Measurements from ENCODE around the gene OR51B4. TPM values are rescaled to one million over a fixed set of nuclear protein-coding genes. Genes with fewer than 3 reads are reported as not detected.

Gene OR51B4
- total RNA-seq, 1 experiment from 2014 or later, result 43.7 TPM

DNA sequence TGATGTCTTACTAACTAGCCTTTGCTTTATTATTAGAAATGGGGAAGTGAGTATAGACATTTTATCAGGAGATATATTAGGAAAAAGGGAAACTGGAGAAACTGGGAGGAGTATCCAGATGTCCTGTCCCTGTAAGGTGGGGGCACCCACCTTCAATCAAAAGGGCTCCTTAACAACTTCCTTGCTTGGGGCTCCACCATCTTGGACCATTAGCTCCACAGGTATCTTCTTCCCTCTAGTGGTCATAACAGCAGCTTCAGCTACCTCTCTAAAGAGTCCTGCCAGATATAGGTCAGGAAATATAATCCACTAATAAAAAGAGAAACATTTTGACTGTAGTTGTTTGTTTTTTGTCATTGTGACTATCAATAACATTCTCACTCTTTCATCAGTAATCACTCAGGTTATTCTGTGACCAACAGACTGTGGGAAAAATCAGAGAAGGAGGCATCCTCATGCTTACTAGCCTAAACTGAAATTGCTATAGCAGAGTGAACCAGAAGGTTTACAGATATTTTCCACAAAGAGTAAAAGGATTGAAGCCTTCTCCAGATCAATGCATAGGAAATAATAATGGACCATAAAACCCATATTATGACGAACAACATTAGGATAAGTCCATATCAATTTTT is 10.4 kb downstream of the OR51B4 start:
- H3K27me3 ChIP-seq (ENCODE audit: insufficient read depth, low read length), result no peaks in the 10 kb centered on the region
- no peaks in the 10 kb centered on the region for H3K79me2 ChIP-seq (ENCODE audit: insufficient read depth, low read length)
- intact Hi-C loops (cut with micrococcal nuclease), result loop anchor here (1.0 to 5.0 kb wide), 4 partner anchors 86 to 664 kb away; partner anchors contain the start of gene OR52N2
- POLR2A ChIA-PET, result no interaction called here
- no peak overlapping the region for H2AFZ ChIP-seq (ENCODE audit: low read depth, low read length, poor library complexity, severe bottlenecking)
- CTCF ChIA-PET, result interaction anchor here (0.9 to 1.6 kb wide), 6 partner anchors 8 to 168 kb away, joined by 3 to 7 read pairs (median 4); no protein-coding TSS in a partner anchor
- H4K20me1 ChIP-seq (ENCODE audit: insufficient read depth), result no peaks in the 10 kb centered on the region; the same call in 1 of the 2 replicates
- no peak overlapping the region for H3K4me2 ChIP-seq (ENCODE audit: low read length)
- BruUV-seq (replicated peaks), result no TSS peak
- peaks cover 0 to 3% of the 10 kb centered on the region in 2 experiments; a peak in 1 of 4 replicates for H3K36me3 ChIP-seq (ENCODE audit: control insufficient read depth in 1 of 2, insufficient read depth in 2 of 2, low read length in 2 of 2)
- H3K9me3 ChIP-seq (ENCODE audit: control insufficient read depth in 1 of 2, insufficient read depth in 1 of 2, low read depth in 1 of 2, low read length in 2 of 2), result no peaks in the 10 kb centered on the region
- no peak overlapping the region for H3K27ac ChIP-seq (ENCODE audit: low read depth, low read length)
- no peak overlapping the region for H3K4me3 ChIP-seq (replicated peaks in 1 of 2; ENCODE audit: low read depth in 1 of 2, low read length in 2 of 2)
- H3K9ac ChIP-seq (ENCODE audit: low read length), result no peak overlapping the region
- RAD21 ChIA-PET (ENCODE audit: low non-redundant PET in 1 of 2, low total read pairs in 2 of 2, uncharacterized antibody in 2 of 2, unreplicated experiment in 2 of 2), result no interaction called here
- H3K9me2 ChIP-seq (ENCODE audit: insufficient read depth), result no peaks in the 10 kb centered on the region
- peak; percentile 35 for DNase-seq (ENCODE audit: low read depth, low spot score)
- ATAC-seq, result peak; percentile 91
- peaks cover 0 to 5% of the 10 kb centered on the region in 2 experiments; a peak in 1 of 4 replicates for H3K4me1 ChIP-seq (ENCODE audit: control insufficient read depth in 1 of 2, insufficient read depth in 2 of 2, low read length in 2 of 2)
- TF ChIP-seq RAD21 (IDR thresholded peaks at IDR 0.05; ENCODE audit: low read depth) (peak; percentile 82), ELF1 (IDR thresholded peaks at IDR 0.05; ENCODE audit: borderline replicate concordance, low read depth) (no peak), YY1 (IDR thresholded peaks at IDR 0.05; ENCODE audit: extremely low read depth, insufficient replicate concordance, low read depth, low read length) (peak; percentile 75)
- TF ChIP-seq, protein P1, sequence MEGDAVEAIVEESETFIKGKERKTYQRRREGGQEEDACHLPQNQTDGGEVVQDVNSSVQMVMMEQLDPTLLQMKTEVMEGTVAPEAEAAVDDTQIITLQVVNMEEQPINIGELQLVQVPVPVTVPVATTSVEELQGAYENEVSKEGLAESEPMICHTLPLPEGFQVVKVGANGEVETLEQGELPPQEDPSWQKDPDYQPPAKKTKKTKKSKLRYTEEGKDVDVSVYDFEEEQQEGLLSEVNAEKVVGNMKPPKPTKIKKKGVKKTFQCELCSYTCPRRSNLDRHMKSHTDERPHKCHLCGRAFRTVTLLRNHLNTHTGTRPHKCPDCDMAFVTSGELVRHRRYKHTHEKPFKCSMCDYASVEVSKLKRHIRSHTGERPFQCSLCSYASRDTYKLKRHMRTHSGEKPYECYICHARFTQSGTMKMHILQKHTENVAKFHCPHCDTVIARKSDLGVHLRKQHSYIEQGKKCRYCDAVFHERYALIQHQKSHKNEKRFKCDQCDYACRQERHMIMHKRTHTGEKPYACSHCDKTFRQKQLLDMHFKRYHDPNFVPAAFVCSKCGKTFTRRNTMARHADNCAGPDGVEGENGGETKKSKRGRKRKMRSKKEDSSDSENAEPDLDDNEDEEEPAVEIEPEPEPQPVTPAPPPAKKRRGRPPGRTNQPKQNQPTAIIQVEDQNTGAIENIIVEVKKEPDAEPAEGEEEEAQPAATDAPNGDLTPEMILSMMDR (IDR thresholded peaks at IDR 0.05 in 2 of 3, conservative IDR thresholded peaks at IDR 0.05 in 1 of 3; ENCODE audit: borderline replicate concordance in 1 of 3, insufficient read depth in 1 of 3, low read depth in 2 of 3, low read length in 2 of 3), result peak; percentile 71 to 87 (median 79)

DNA sequence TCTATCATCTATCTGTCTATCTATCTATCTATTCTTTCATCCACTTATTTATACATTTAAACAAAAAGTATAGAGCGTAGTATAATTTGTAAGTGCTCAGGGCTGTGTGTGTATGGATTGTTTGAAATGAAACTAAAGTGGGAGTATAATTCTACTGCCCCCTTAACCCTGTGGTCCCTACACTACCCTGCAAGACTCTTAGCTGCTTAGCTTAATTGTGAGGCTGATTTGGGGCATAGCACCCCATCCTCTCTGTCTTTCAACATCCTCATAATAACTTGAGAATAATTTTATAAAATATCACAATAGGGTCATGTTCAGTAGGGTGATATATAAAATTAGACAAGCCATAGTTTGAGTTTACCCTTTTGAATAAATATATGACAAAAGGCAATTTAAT is 11.6 kb downstream of the OR51B4 start:
- no peaks in the 10 kb centered on the region for H3K27me3 ChIP-seq (ENCODE audit: insufficient read depth, low read length)
- RAD21 ChIA-PET (ENCODE audit: low non-redundant PET in 1 of 2, low total read pairs in 2 of 2, uncharacterized antibody in 2 of 2, unreplicated experiment in 2 of 2), result no interaction called here
- peaks cover 0 to 5% of the 10 kb centered on the region in 2 experiments; a peak in 1 of 4 replicates for H3K4me1 ChIP-seq (ENCODE audit: control insufficient read depth in 1 of 2, insufficient read depth in 2 of 2, low read length in 2 of 2)
- no peaks in the 10 kb centered on the region for H3K9me3 ChIP-seq (ENCODE audit: control insufficient read depth in 1 of 2, insufficient read depth in 1 of 2, low read depth in 1 of 2, low read length in 2 of 2)
- no peak overlapping the region for H3K4me2 ChIP-seq (ENCODE audit: low read length)
- TF ChIP-seq ZFX (IDR thresholded peaks at IDR 0.05) (no peak), POLR2A (IDR thresholded peaks at IDR 0.05; ENCODE audit: borderline replicate concordance, extremely low read depth, insufficient read depth, insufficient read length) (no peak), CEBPB (IDR thresholded peaks at IDR 0.05; ENCODE audit: low read depth) (no peak), SP1 (IDR thresholded peaks at IDR 0.05; ENCODE audit: low read depth) (no peak), JUND (IDR thresholded peaks at IDR 0.05) (no peak), SRF (IDR thresholded peaks at IDR 0.05; ENCODE audit: low read depth) (no peak), SIN3A (IDR thresholded peaks at IDR 0.05; ENCODE audit: low read depth) (no peak), EZH2phosphoT487 (IDR thresholded peaks at IDR 0.05; ENCODE audit: borderline replicate concordance) (no peak)
- TF ChIP-seq, protein P1 (IDR thresholded peaks at IDR 0.05 in 2 of 3, conservative IDR thresholded peaks at IDR 0.05 in 1 of 3; ENCODE audit: borderline replicate concordance in 1 of 3, insufficient read depth in 1 of 3, low read depth in 2 of 3, low read length in 2 of 3), result no peak
- TF ChIP-seq, protein P2, sequence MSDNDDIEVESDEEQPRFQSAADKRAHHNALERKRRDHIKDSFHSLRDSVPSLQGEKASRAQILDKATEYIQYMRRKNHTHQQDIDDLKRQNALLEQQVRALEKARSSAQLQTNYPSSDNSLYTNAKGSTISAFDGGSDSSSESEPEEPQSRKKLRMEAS (IDR thresholded peaks at IDR 0.05), result no peak
- ATAC-seq (no peak), DNase-seq (ENCODE audit: low read depth, low spot score) (no peak)
- no peaks in the 10 kb centered on the region for H3K9me2 ChIP-seq (ENCODE audit: insufficient read depth)
- H3K79me2 ChIP-seq (ENCODE audit: insufficient read depth, low read length), result no peaks in the 10 kb centered on the region
- H3K36me3 ChIP-seq (ENCODE audit: control insufficient read depth in 1 of 2, insufficient read depth in 2 of 2, low read length in 2 of 2), result no peaks in the 10 kb centered on the region
- intact Hi-C loops (cut with micrococcal nuclease), result loop anchor here (5.0 kb wide), 3 partner anchors 168 to 663 kb away; partner anchors contain the start of gene OR52N2
- H2AFZ ChIP-seq (ENCODE audit: low read depth, low read length, poor library complexity, severe bottlenecking), result no peak overlapping the region
- H3K4me3 ChIP-seq (replicated peaks in 1 of 2; ENCODE audit: low read depth in 1 of 2, low read length in 2 of 2), result no peak overlapping the region
- POLR2A ChIA-PET, result no interaction called here
- no peak overlapping the region for H3K9ac ChIP-seq (ENCODE audit: low read length)
- H3K27ac ChIP-seq (ENCODE audit: low read depth, low read length), result no peak overlapping the region
- CTCF ChIA-PET, result no interaction called here
- BruUV-seq (replicated peaks), result no TSS peak
- no peaks in the 10 kb centered on the region; the same call in 1 of the 2 replicates for H4K20me1 ChIP-seq (ENCODE audit: insufficient read depth)
